Measurements from ENCODE around the gene ADAM19.
"Not testable (repeated sequence)": the region's sequence is repeated elsewhere in the genome, so short reads cannot be mapped to it uniquely, and the experiment has no call there.

The ADAM19 gene

GRCh38 chr5:157463081-157463480 is 112.5 kb downstream of the ADAM19 start:
- DNase-seq (ENCODE audit: low spot score): no peak

- no peak for DNase-seq (ENCODE audit: low spot score)
These were observed 114.4 kb downstream of the ADAM19 start for GRCh38 chr5:157460921-157461792.

GRCh38 chr5:157459715-157460599 is 115.6 kb downstream of the ADAM19 start, which contains the start of gene NIPAL4:
Gene NIPAL4 (plus strand): TSS chr5:157460213. CDS start chr5:157460321, 108 bp downstream.
- no peak for DNase-seq (ENCODE audit: low spot score)

- DNase-seq (ENCODE audit: low spot score): no peak
These were observed 116.7 kb downstream of the ADAM19 start for GRCh38 chr5:157458835-157459234.

GRCh38 chr5:157457391-157457790 is 118.2 kb downstream of the ADAM19 start:
- no peak for DNase-seq (ENCODE audit: low spot score)

GRCh38 chr5:157456301-157456700 is 119.3 kb downstream of the ADAM19 start:
- no peak for DNase-seq (ENCODE audit: low spot score)

- no peak for DNase-seq (ENCODE audit: low spot score)
These were observed 120.5 kb downstream of the ADAM19 start for GRCh38 chr5:157455057-157455456.

- no peak for DNase-seq (ENCODE audit: low spot score)
These were observed 121.3 kb downstream of the ADAM19 start for GRCh38 chr5:157454273-157454672.

GRCh38 chr5:157451806-157452205 is 123.8 kb downstream of the ADAM19 start:
- DNase-seq (ENCODE audit: low spot score): no peak

- DNase-seq (ENCODE audit: low spot score): no peak
These were observed 125.6 kb downstream of the ADAM19 start for GRCh38 chr5:157450024-157450423.

GRCh38 chr5:157449011-157449723 is 126.4 kb downstream of the ADAM19 start:
- peak; percentile 90 for DNase-seq (ENCODE audit: low spot score)

GRCh38 chr5:157447201-157447637 is 128.4 kb downstream of the ADAM19 start:
- DNase-seq (ENCODE audit: low spot score): no peak

- no peak for DNase-seq (ENCODE audit: low spot score)
These were observed 129.1 kb downstream of the ADAM19 start for GRCh38 chr5:157446412-157446935.

GRCh38 chr5:157445745-157446411 is 129.7 kb downstream of the ADAM19 start:
- no peak for DNase-seq (ENCODE audit: low spot score)

- no peak for DNase-seq (ENCODE audit: low spot score)
These were observed 131.4 kb downstream of the ADAM19 start for GRCh38 chr5:157444224-157444623.

GRCh38 chr5:157443041-157443549 is 132.5 kb downstream of the ADAM19 start:
- no peak for DNase-seq (ENCODE audit: low spot score)

GRCh38 chr5:157434096-157434495 is 141.5 kb downstream of the ADAM19 start:
- DNase-seq (ENCODE audit: low spot score): no peak

- peak; percentile 82 for DNase-seq (ENCODE audit: low spot score)
These were observed 143.9 kb downstream of the ADAM19 start for GRCh38 chr5:157431544-157432200.

GRCh38 chr5:157429920-157430319 is 145.7 kb downstream of the ADAM19 start:
- DNase-seq (ENCODE audit: low spot score): not testable (repeated sequence)
